Measurements from ENCODE around the gene BMPR1B.

GRCh38 chr4:95157596-95157995 is 399.8 kb downstream of the BMPR1B start:
- no peak for TF ChIP-seq CTCF (IDR thresholded peaks at IDR 0.05)
- no peak for TF ChIP-seq EP300 (IDR thresholded peaks at IDR 0.05)
